ENCODE results near the gene C1QTNF1.

Gene C1QTNF1

DNA sequence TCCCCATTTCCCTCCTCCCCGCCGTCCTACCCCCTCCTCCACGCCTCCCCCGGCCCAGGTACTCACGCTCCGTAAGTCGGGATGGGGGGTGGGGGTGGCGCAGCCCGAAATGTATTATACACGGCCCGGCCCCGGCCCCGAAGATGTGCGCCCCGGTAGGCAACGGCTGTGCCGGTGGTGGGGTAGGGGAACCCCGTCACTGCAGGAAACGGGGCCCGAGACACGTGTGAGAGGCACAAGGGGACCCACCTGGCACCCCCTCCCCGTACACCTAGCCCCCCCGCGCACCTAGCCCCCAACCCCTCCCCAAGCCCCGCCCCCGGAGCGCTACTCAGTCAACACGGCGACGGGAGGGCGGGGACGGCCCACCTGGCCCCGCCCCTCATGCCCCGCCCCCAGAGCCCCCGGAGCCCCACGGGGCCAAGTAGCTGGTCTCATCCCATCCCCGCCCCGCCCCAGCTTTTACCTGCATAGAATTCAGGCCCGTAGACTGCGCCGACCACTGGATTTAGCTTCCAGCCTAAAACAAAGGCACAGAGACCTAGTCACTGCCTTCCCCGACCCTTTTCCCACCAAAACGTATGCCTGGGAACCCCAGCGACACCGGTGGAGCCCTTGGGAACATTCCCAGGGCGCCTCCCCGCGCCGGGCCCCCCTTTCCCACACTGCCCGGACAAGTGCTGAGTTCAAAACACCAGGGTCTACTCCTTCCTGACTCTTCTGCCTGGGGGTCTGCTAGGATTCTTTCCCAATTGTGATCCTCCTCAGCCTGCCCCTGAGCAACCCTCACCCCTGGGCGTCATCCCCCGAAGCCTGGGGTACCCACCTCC lies 73.5 kb downstream of the C1QTNF1 start:
- DNase-seq = no peak

DNA sequence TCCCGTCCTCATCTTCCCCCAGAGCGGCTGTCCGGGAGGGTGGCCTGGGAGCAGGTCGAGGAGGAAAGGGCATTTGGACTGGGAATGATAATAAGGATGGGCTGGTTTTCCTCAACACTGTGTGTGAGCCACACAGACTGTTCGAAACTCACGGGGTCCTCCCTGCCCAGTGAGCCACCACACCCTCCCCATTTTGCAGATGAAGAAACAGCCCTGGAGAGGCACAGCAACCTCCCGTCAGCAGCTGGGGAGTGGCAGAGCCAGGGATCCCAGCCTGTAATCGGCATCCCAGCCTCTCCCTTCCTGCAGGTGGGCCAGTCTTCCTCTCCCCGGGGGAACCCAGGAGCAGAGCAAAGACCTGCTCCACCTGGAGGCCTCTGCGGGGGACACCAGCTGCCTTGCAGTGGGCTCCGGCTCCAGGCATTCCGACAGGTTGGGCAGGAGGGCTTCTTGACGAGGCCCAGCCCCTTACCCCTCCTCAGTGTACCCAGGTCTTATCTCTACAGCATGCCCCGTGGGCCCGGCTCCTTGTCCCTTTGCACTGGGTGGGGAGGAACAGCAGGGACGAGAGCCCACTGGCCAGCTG lies 74.4 kb downstream of the C1QTNF1 start:
- DNase-seq = no peak

Data from activated CD8-positive, alpha-beta memory T cell treated with anti-CD3 and anti-CD28 coated beads for 24 hours (primary cell).